A549 treated with CORT108297 at 1 μM for 4 hours (cell line): ENCODE results near the gene SUGP1. TPM values are rescaled to one million over a fixed set of nuclear protein-coding genes. Genes with fewer than 3 reads are reported as not detected.

Experiments used
- total RNA-seq: library from RNA; stranded (reverse); fragments of 200-300 nt; extraction: Qiagen RNA extraction; gene quantifications from 5 replicates; pipeline ENCODE4 v1.2.3, GENCODE V29; 2022

The SUGP1 gene
- 22.4 to 34.5 TPM (median 25.9 TPM) in 5 replicates for total RNA-seq

GRCh38 chr19:19320361-19321140 lies at the start of gene SUGP1, which contains the start of gene MAU2:
TSS of gene SUGP1 (minus strand) at chr19:19320509. CDS start at chr19:19320496, 13 bp downstream.
TSS of gene MAU2 (plus strand) at chr19:19320829. CDS start at chr19:19320860, 31 bp downstream.

Other genes with a start within 250 kb of the SUGP1 start
- gene TMEM161A, start 182.0 kb downstream of the SUGP1 start, total RNA-seq = 19.5 to 29.5 TPM (median 26.2 TPM) in 5 replicates
- 0.70 to 0.95 TPM (median 0.75 TPM) in 4 of 5 replicates, not detected in the other for gene MEF2B, start 150.2 kb downstream of the SUGP1 start, total RNA-seq
- 7.7 to 13.5 TPM (median 12.2 TPM) in 5 replicates for gene BORCS8, start 128.4 kb downstream of the SUGP1 start, total RNA-seq
- 36.1 to 51.6 TPM (median 47.5 TPM) in 5 replicates for gene RFXANK, start 128.3 kb downstream of the SUGP1 start, total RNA-seq
- gene NR2C2AP, start 117.1 kb downstream of the SUGP1 start, total RNA-seq = 29.4 to 33.1 TPM (median 32.3 TPM) in 5 replicates
- 0.02 to 0.07 TPM (median 0.05 TPM) in 5 replicates for gene NCAN, start 108.6 kb downstream of the SUGP1 start, total RNA-seq
- gene TM6SF2, start 47.2 kb downstream of the SUGP1 start, total RNA-seq = 0.46 to 0.88 TPM (median 0.50 TPM) in 5 replicates
- gene MAU2, start 320 bp upstream of the SUGP1 start, total RNA-seq = 10.4 to 15.0 TPM (median 13.9 TPM) in 5 replicates
- 34.9 to 51.0 TPM (median 46.1 TPM) in 5 replicates for gene GATAD2A, start 85.2 kb upstream of the SUGP1 start, total RNA-seq
- 0.85 to 2.1 TPM (median 1.7 TPM) in 5 replicates for gene TSSK6, start 195.0 kb upstream of the SUGP1 start, total RNA-seq
- gene NDUFA13, start 195.7 kb upstream of the SUGP1 start, total RNA-seq = 150 to 186 TPM (median 159 TPM) in 5 replicates
- gene YJEFN3, start 208.4 kb upstream of the SUGP1 start, total RNA-seq = 2.1 to 4.8 TPM (median 4.4 TPM) in 5 replicates
- gene CILP2, start 217.8 kb upstream of the SUGP1 start, total RNA-seq = 0.13 to 0.45 TPM (median 0.22 TPM) in 5 replicates